DOHH2 (cell line): ENCODE measurements around the gene IFNLR1.

Experiments used
- CTCF ChIP-seq: fragments of 200-600 bp; sonication (generic); IDR thresholded peaks from one replicate; pipeline ENCODE4 v1.5.1; 2014; ENCODE audit warnings: antibody characterized with exemption, mild to moderate bottlenecking, low read depth, low read length; ENCODE audit not compliant: poor library complexity, severe bottlenecking
- EZH2phosphoT487 ChIP-seq: fragments of 200-600 bp; sonication (generic); IDR thresholded peaks from 2 replicates; pipeline ENCODE4 v1.6.1; 2017; ENCODE audit warnings: borderline replicate concordance, mild to moderate bottlenecking, antibody characterized with exemption, low read length, moderate library complexity, mixed read lengths

DNA sequence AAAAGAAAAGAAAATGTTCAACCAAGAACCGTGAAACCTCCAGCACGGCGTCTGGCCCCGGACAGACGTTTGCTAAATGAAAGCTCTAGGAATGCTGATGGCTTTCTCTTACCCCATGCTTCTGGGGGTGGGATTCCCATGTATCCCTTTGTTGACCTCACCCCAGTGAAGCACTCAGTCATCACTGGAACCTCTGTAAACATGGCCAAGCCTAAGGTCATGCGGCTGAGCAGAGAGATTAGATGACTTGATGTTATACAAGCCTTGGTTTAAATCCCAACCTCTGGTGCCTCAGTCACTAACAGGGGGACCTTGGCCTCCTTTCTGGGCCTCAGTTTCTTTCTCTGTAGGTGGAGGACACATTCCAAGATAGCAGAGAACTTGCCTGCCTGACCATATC is 72.3 kb downstream of the IFNLR1 start:
- no peak for TF ChIP-seq CTCF
- no peak for TF ChIP-seq EZH2phosphoT487
